ENCODE results near the gene GRK7. TPM values are rescaled to one million over a fixed set of nuclear protein-coding genes. Genes with fewer than 3 reads are reported as not detected.

The GRK7 gene
- total RNA-seq, 2 donors from 2014 or later = not detected

GRCh38 chr3:141783632-141784031, 20.4 kb downstream of the GRK7 start:
- no peak overlapping the region for H3K27ac ChIP-seq (ENCODE audit: low read depth, low read length)
- Mint-ChIP-seq H3K9me3 (peaks cover 2% of the 10 kb centered on the region), H3K27ac (no peak overlapping the region), H3K36me3 (ENCODE audit: low read depth) (no peaks in the 10 kb centered on the region), H3K4me3 (no peak overlapping the region), H3K4me1 (peaks cover 14% of the 10 kb centered on the region), H3K27me3 (ENCODE audit: insufficient read depth) (no peaks in the 10 kb centered on the region)
- H3K4me1 ChIP-seq (ENCODE audit: control insufficient read depth, insufficient read depth, low read length) = no peaks in the 10 kb centered on the region
- no peaks in the 10 kb centered on the region for H3K36me3 ChIP-seq (ENCODE audit: control insufficient read depth, insufficient read depth, low read length)
- H3K27me3 ChIP-seq (ENCODE audit: control insufficient read depth, insufficient read depth, low read length, poor library complexity, severe bottlenecking) = no peaks in the 10 kb centered on the region
- H3K9ac ChIP-seq (ENCODE audit: extremely low read depth, low read length, poor library complexity, severe bottlenecking) = no peak overlapping the region
- peak; percentile 67 for DNase-seq
- TF ChIP-seq CTCF (conservative IDR thresholded peaks at IDR 0.05) = no peak
- H3K4me3 ChIP-seq (ENCODE audit: low read length) = no peak overlapping the region
- 85 to 90% methylated on average over 6 of the region's 6 CpGs for WGBS, 2 experiments (ENCODE audit: insufficient coverage in 1 of 2, insufficient read length in 1 of 2)
- H3K9me3 ChIP-seq (ENCODE audit: control insufficient read depth, low read length) = no peaks in the 10 kb centered on the region

GRCh38 chr3:141784096-141784495, 20.9 kb downstream of the GRK7 start:
- H3K4me1 ChIP-seq (ENCODE audit: control insufficient read depth, insufficient read depth, low read length) = no peaks in the 10 kb centered on the region
- no peaks in the 10 kb centered on the region for H3K27me3 Mint-ChIP-seq (ENCODE audit: insufficient read depth)
- 90 to 96% methylated on average over 6 to 8 of the region's 8 CpGs for WGBS, 2 experiments (ENCODE audit: insufficient coverage in 1 of 2, insufficient read length in 1 of 2)
- H3K9me3 ChIP-seq (ENCODE audit: control insufficient read depth, low read length) = no peaks in the 10 kb centered on the region
- H3K27ac Mint-ChIP-seq = no peak overlapping the region
- H3K27me3 ChIP-seq (ENCODE audit: control insufficient read depth, insufficient read depth, low read length, poor library complexity, severe bottlenecking) = no peaks in the 10 kb centered on the region
- no peak for DNase-seq
- no peaks in the 10 kb centered on the region for H3K36me3 Mint-ChIP-seq (ENCODE audit: low read depth)
- peaks cover 14% of the 10 kb centered on the region for H3K4me1 Mint-ChIP-seq
- H3K4me3 Mint-ChIP-seq = no peak overlapping the region
- no peak overlapping the region for H3K27ac ChIP-seq (ENCODE audit: low read depth, low read length)
- TF ChIP-seq CTCF (conservative IDR thresholded peaks at IDR 0.05) = no peak
- no peak overlapping the region for H3K9ac ChIP-seq (ENCODE audit: extremely low read depth, low read length, poor library complexity, severe bottlenecking)
- H3K4me3 ChIP-seq (ENCODE audit: low read length) = no peak overlapping the region
- peaks cover 2% of the 10 kb centered on the region for H3K9me3 Mint-ChIP-seq
- H3K36me3 ChIP-seq (ENCODE audit: control insufficient read depth, insufficient read depth, low read length) = no peaks in the 10 kb centered on the region

GRCh38 chr3:141784531-141784930, 21.3 kb downstream of the GRK7 start:
- 92 to 95% methylated on average over 2 of the region's 2 CpGs for WGBS, 2 experiments (ENCODE audit: insufficient coverage in 1 of 2, insufficient read length in 1 of 2)
- Histone ChIP-seq H3K9ac (ENCODE audit: extremely low read depth, low read length, poor library complexity, severe bottlenecking) (no peak overlapping the region), H3K4me3 (ENCODE audit: low read length) (no peak overlapping the region), H3K9me3 (ENCODE audit: control insufficient read depth, low read length) (no peaks in the 10 kb centered on the region), H3K36me3 (ENCODE audit: control insufficient read depth, insufficient read depth, low read length) (no peaks in the 10 kb centered on the region), H3K27ac (ENCODE audit: low read depth, low read length) (no peak overlapping the region), H3K4me1 (ENCODE audit: control insufficient read depth, insufficient read depth, low read length) (no peaks in the 10 kb centered on the region), H3K27me3 (ENCODE audit: control insufficient read depth, insufficient read depth, low read length, poor library complexity, severe bottlenecking) (no peaks in the 10 kb centered on the region)
- peaks cover 14% of the 10 kb centered on the region for H3K4me1 Mint-ChIP-seq
- H3K27ac Mint-ChIP-seq = no peak overlapping the region
- no peak for TF ChIP-seq CTCF (conservative IDR thresholded peaks at IDR 0.05)
- no peak for DNase-seq
- H3K4me3 Mint-ChIP-seq = no peak overlapping the region
- H3K9me3 Mint-ChIP-seq = peaks cover 2% of the 10 kb centered on the region
- H3K27me3 Mint-ChIP-seq (ENCODE audit: insufficient read depth) = peaks cover 2% of the 10 kb centered on the region
- H3K36me3 Mint-ChIP-seq (ENCODE audit: low read depth) = no peaks in the 10 kb centered on the region

All from endodermal cell (in vitro differentiated cells).